Measurements from ENCODE around the gene LRRN1. TPM values are rescaled to one million over a fixed set of nuclear protein-coding genes. Genes with fewer than 3 reads are reported as not detected.
"Not testable (repeated sequence)": the region's sequence is repeated elsewhere in the genome, so short reads cannot be mapped to it uniquely, and the experiment has no call there.

Gene LRRN1
- total and polyA plus RNA-seq, 7 donors = 0.29 to 12.6 (median 5.1) TPM

GRCh38 chr3:3825035-3825434 is 25.8 kb downstream of the LRRN1 start:
- no peak overlapping the region for H3K4me3 ChIP-seq
- DNase-seq (no peak), ATAC-seq (no peak)
- no peaks in the 10 kb centered on the region for H3K4me1 ChIP-seq
- no peak overlapping the region for H3K27ac ChIP-seq
- no peaks in the 10 kb centered on the region for H3K36me3 ChIP-seq (ENCODE audit: insufficient read depth in 1 of 2, low read depth in 1 of 2)
- WGBS, 3 donors = 59 to 73% (median 68%) methylated on average over 3 of the region's 3 CpGs
- no peaks in the 10 kb centered on the region for H3K9me3 ChIP-seq
- TF ChIP-seq CTCF (IDR thresholded peaks at IDR 0.05) = no peak
- intact Hi-C loops (cut with DNase I) = no loop called here
- no peaks in the 10 kb centered on the region for H3K27me3 ChIP-seq (ENCODE audit: insufficient read depth in 3 of 3, low read length in 2 of 3)

GRCh38 chr3:3826521-3826920 is 27.3 kb downstream of the LRRN1 start:
- Histone ChIP-seq H3K27ac (no peak overlapping the region), H3K4me1 (no peaks in the 10 kb centered on the region), H3K36me3 (ENCODE audit: insufficient read depth in 1 of 2, low read depth in 1 of 2) (no peaks in the 10 kb centered on the region), H3K9me3 (no peaks in the 10 kb centered on the region), H3K27me3 (ENCODE audit: insufficient read depth in 3 of 3, low read length in 2 of 3) (no peaks in the 10 kb centered on the region), H3K4me3 (no peak overlapping the region)
- DNase-seq = no peak
- no peak for ATAC-seq
- WGBS, 3 donors = 76 to 83% (median 81%) methylated on average over 4 of the region's 4 CpGs
- no peak for TF ChIP-seq CTCF (IDR thresholded peaks at IDR 0.05)
- intact Hi-C loops (cut with DNase I) = no loop called here

DNA sequence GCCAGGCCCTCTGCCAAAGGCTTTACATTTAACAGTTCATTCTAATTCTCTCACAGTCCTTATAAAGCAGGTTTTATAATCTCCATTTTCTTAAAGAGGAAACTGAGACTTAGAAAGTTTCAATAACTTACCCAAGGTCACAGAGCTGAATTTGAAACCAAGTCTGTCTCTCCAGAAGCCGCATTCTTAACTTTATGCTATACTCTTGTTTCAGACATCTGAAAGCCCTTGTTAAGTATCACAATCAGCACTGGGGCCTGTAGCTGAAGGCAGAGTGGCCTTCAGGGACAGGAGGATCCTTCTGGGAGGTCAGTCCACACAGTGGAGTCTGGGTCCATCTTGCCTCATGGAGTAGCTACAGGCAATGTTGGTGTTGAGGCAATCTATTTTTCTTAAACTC is 27.9 kb downstream of the LRRN1 start:
- Histone ChIP-seq H3K27ac (no peak overlapping the region), H3K4me3 (no peak overlapping the region), H3K9me3 (no peaks in the 10 kb centered on the region), H3K27me3 (ENCODE audit: insufficient read depth in 3 of 3, low read length in 2 of 3) (no peaks in the 10 kb centered on the region), H3K36me3 (ENCODE audit: insufficient read depth in 1 of 2, low read depth in 1 of 2) (no peaks in the 10 kb centered on the region), H3K4me1 (no peaks in the 10 kb centered on the region)
- TF ChIP-seq CTCF (IDR thresholded peaks at IDR 0.05) = no peak
- intact Hi-C loops (cut with DNase I) = no loop called here
- WGBS, 3 donors = 95 to 100% (median 98%) methylated on average over 1 of the region's 1 CpG
- DNase-seq = no peak
- no peak for ATAC-seq

DNA sequence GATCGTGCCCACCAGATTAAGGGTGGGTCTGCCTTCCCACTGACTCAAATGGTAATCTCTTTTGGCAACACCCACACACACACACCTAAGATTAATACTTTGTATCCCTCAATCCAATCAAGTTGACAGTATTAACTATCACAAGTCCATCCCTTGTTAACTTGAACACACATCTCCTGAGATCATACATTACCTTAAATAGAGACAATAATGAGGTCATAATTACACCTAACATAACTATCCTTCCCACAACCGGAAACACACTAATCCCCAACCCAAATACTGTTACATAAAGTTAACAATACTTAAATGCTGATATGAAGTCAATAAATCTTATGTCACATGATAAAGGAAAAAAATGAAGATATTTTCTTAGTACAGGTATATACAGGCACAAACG is 29.2 kb downstream of the LRRN1 start:
- 87 to 93% (median 92%) methylated on average over 3 of the region's 3 CpGs for WGBS, 3 donors
- intact Hi-C loops (cut with DNase I); H3K4me3 ChIP-seq; H3K36me3 ChIP-seq (ENCODE audit: insufficient read depth in 1 of 2, low read depth in 1 of 2); H3K27ac ChIP-seq; DNase-seq; H3K9me3 ChIP-seq; H3K4me1 ChIP-seq; H3K27me3 ChIP-seq (ENCODE audit: insufficient read depth in 3 of 3, low read length in 2 of 3); ATAC-seq: not testable (repeated sequence)

DNA sequence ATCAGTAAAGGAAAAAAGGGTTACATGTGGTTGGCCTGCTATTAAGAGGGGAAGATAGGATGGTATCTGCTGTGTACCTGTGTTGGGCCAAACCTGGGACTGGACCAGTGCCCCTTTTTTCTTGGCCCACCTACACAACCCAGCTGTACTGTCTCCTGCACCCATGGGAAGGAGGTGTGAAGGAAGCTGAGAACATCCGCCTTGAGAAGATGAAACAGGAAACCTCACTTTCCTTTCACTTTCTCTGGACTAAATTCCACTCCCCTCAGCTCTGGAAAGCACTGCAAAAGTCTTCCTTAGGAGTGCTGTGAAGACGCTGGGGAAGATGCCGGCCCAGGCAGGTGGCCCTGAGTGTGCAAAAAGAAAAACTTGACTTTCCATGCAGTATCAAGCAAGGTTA is 37.6 kb downstream of the LRRN1 start:
- no peaks in the 10 kb centered on the region for H3K36me3 ChIP-seq (ENCODE audit: insufficient read depth in 1 of 2, low read depth in 1 of 2)
- no peak overlapping the region for H3K4me3 ChIP-seq
- H3K4me1 ChIP-seq = no peaks in the 10 kb centered on the region
- 81 to 89% (median 89%) methylated on average over 3 of the region's 3 CpGs for WGBS, 3 donors
- TF ChIP-seq CTCF (IDR thresholded peaks at IDR 0.05) = no peak
- H3K27me3 ChIP-seq (ENCODE audit: insufficient read depth in 3 of 3, low read length in 2 of 3) = no peaks in the 10 kb centered on the region
- H3K27ac ChIP-seq = no peak overlapping the region
- ATAC-seq (no peak), DNase-seq (no peak)
- H3K9me3 ChIP-seq = peaks cover 7% of the 10 kb centered on the region
- intact Hi-C loops (cut with DNase I) = no loop called here
